ENCODE results near the gene TNPO1. TPM values are rescaled to one million over a fixed set of nuclear protein-coding genes. Genes with fewer than 3 reads are reported as not detected.

Gene TNPO1
- total and polyA plus RNA-seq, 2 of the 8 experiments (the other 6 are each of a cell fraction or from before 2014, with no cell fraction given), result 38.5 to 211 TPM

DNA sequence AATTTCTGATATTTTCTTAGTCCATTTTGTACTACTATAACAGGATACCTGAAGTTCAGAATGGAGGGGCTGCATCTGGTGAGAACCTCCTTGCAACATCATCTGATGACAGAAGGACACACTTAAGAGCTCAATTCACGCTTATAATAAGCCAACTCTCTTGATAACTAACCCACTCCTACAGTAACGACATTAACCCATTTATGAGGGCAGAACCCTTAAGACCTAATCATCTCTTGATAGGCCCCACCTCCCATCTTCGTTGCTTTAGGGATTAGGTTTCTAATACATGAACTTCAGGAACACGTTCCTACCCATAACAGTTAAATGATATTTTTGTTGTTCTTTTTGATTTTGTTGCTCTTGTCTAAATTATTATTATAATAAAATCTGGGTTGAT, 69.4 kb downstream of the TNPO1 start:
- POLR2A ChIA-PET (ENCODE audit: partially characterized antibody), result no interaction called here
- no peak overlapping the region for H2BK12ac ChIP-seq (ENCODE audit: low read depth, low read length)
- TF ChIP-seq JUND (IDR thresholded peaks at IDR 0.05; ENCODE audit: low read length), result no peak
- TF ChIP-seq CHD1 (IDR thresholded peaks at IDR 0.05; ENCODE audit: low read depth, low read length), result no peak
- TF ChIP-seq TAF1 (IDR thresholded peaks at IDR 0.05; ENCODE audit: low read depth, low read length), result no peak
- no peak for TF ChIP-seq NANOG (IDR thresholded peaks at IDR 0.05; ENCODE audit: insufficient read depth, low read depth, low read length, poor library complexity, severe bottlenecking)
- TF ChIP-seq EZH2 (IDR thresholded peaks at IDR 0.05; ENCODE audit: low read depth, low read length, severe bottlenecking), result no peak
- TF ChIP-seq GTF2F1 (IDR thresholded peaks at IDR 0.05; ENCODE audit: borderline replicate concordance, low read depth, low read length), result no peak
- no peak for TF ChIP-seq JUN (IDR thresholded peaks at IDR 0.05; ENCODE audit: low read depth, low read length)
- TF ChIP-seq TBP (IDR thresholded peaks at IDR 0.05; ENCODE audit: low read depth, low read length), result no peak
- TF ChIP-seq YY1 (IDR thresholded peaks at IDR 0.05; ENCODE audit: low read depth, low read length), result no peak
- TF ChIP-seq SUZ12 (IDR thresholded peaks at IDR 0.05; ENCODE audit: low read length), result no peak
- TF ChIP-seq TAF7 (optimal IDR thresholded peaks at IDR 0.05; ENCODE audit: borderline replicate concordance, low read depth, low read length), result no peak
- TF ChIP-seq SIRT6 (IDR thresholded peaks at IDR 0.05; ENCODE audit: low read length), result no peak
- TF ChIP-seq BACH1 (IDR thresholded peaks at IDR 0.05; ENCODE audit: low read length), result no peak
- TF ChIP-seq HDAC6 (IDR thresholded peaks at IDR 0.05; ENCODE audit: low read depth, low read length), result no peak
- TF ChIP-seq, protein P1, sequence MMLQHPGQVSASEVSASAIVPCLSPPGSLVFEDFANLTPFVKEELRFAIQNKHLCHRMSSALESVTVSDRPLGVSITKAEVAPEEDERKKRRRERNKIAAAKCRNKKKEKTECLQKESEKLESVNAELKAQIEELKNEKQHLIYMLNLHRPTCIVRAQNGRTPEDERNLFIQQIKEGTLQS (IDR thresholded peaks at IDR 0.05; ENCODE audit: insufficient read depth, low read depth, low read length), result no peak

More for the DNA sequence above, 69.4 kb downstream of the TNPO1 start:
- Histone ChIP-seq H3K18ac (ENCODE audit: extremely low read depth, low read length) (no peak overlapping the region), H3K56ac (replicated peaks; ENCODE audit: insufficient read length, low read depth, low read length) (no peak overlapping the region), H3K23me2 (ENCODE audit: low read depth, low read length) (no peaks in the 10 kb centered on the region; the same call in 1 of the 2 replicates), H3K9me3 (ENCODE audit: insufficient read depth in 2 of 2, low read depth in 1 of 2, low read length in 1 of 2) (no peaks in the 10 kb centered on the region), H2BK15ac (ENCODE audit: low read length) (no peak overlapping the region), H3K27ac (ENCODE audit: low read depth, low read length) (no peak overlapping the region), H2AFZ (ENCODE audit: low read length) (no peak overlapping the region), H3K23ac (ENCODE audit: insufficient read length) (no peak overlapping the region), H4K91ac (replicated peaks; ENCODE audit: insufficient read length, low read length) (no peak overlapping the region), H2BK20ac (ENCODE audit: low read length) (no peak overlapping the region), H3K4me3 (ENCODE audit: extremely low read depth in 1 of 4, insufficient read depth in 2 of 4, low read depth in 3 of 4, low read length in 4 of 4) (no peak overlapping the region), H2BK5ac (ENCODE audit: low read depth, low read length) (no peak overlapping the region), H3K9ac (replicated peaks in 1 of 4; ENCODE audit: extremely low read depth in 1 of 4, low read depth in 3 of 4, low read length in 3 of 4) (no peak overlapping the region), H3K79me2 (ENCODE audit: control insufficient read depth in 1 of 2, insufficient read depth in 2 of 2, low read length in 2 of 2) (peaks cover 0 to 22% of the 10 kb centered on the region in 2 experiments; a peak in 2 of 4 replicates), H4K8ac (ENCODE audit: extremely low read depth, insufficient read depth, low read length) (no peak overlapping the region), H3K4me2 (ENCODE audit: insufficient read depth in 1 of 2, low read depth in 2 of 2, low read length in 2 of 2) (no peak overlapping the region), H2BK120ac (replicated peaks; ENCODE audit: low read depth, low read length) (no peak overlapping the region), H3K4me1 (replicated peaks in 1 of 4; ENCODE audit: control insufficient read depth in 3 of 4, insufficient read depth in 4 of 4, low read length in 3 of 4) (no peaks in the 10 kb centered on the region), H3K27me3 (replicated peaks in 1 of 4; ENCODE audit: control insufficient read depth in 3 of 4, extremely low read depth in 1 of 4, insufficient read depth in 3 of 4, low read length in 3 of 4) (no peaks in the 10 kb centered on the region), H4K20me1 (replicated peaks in 1 of 2; ENCODE audit: control insufficient read depth in 1 of 2, insufficient read depth in 2 of 2, low read length in 2 of 2) (peaks cover 0 to 4% of the 10 kb centered on the region in 2 experiments), H3K79me1 (ENCODE audit: low read depth, low read length) (no peaks in the 10 kb centered on the region; the same call in 1 of the 2 replicates), H3K36me3 (ENCODE audit: control insufficient read depth in 2 of 4, insufficient read depth in 4 of 4, low read length in 3 of 4) (peaks cover 10 to 78% (median 58%) of the 10 kb centered on the region in 4 experiments), H3K14ac (ENCODE audit: insufficient read length) (no peak overlapping the region), H2AK5ac (ENCODE audit: low read depth, low read length) (no peak overlapping the region), H3K4ac (replicated peaks; ENCODE audit: insufficient read length, low read depth, low read length) (no peak overlapping the region), H4K5ac (ENCODE audit: insufficient read length, low read depth, low read length) (no peak overlapping the region)
- WGBS, 2 experiments (ENCODE audit: extremely low coverage in 1 of 2, insufficient coverage in 1 of 2, insufficient read length in 1 of 2, insufficient replicate concordance in 2 of 2, low coverage in 1 of 2, low lambda C conversion rate in 2 of 2, missing lambda C conversion rate in 1 of 2), result 85% methylated on average over 4 of the region's 4 CpGs; no CpG with 5 or more reads in 1 of the 2 experiments
- DNase-seq (ENCODE audit: low read depth in 1 of 2, low spot score in 2 of 2) (no peak), FAIRE-seq (no peak)
- CTCF ChIA-PET (ENCODE audit: partially characterized antibody), result no interaction called here

Data from H1 (cell line).